ENCODE measurements around the gene PADI1.

DNA sequence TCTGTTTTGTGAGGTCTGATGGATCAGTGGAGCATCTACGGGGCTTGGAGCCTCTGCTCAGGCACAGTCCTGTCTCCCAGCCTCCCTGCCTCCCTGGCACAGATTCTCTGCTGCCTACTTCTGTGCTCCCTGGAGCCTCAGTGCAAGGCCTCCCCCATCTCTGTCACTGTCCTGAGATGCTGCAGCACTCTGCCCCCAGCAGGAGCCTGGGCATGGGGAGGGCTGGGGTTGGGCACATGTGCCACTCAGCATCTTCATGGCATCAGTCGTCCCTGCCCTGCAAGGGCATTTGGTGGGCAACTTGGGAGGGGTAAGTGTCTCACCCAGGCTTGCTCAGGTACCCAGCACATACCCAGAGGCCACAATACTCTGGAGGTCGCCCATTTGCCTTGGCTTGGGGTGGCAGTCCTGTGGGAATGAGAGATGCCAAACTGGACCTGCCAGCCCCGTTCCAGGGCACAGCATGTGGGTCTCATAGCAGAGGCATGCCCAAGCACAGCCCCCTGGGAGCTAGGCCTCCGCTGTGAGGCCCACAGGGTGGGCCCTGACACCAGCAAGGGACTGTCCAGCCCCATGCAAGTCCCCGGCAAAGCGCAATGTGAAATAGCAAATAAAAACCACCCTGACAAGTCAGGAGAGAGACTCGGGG lies 72.7 kb downstream of the PADI1 start:
- TF ChIP-seq, protein P1, sequence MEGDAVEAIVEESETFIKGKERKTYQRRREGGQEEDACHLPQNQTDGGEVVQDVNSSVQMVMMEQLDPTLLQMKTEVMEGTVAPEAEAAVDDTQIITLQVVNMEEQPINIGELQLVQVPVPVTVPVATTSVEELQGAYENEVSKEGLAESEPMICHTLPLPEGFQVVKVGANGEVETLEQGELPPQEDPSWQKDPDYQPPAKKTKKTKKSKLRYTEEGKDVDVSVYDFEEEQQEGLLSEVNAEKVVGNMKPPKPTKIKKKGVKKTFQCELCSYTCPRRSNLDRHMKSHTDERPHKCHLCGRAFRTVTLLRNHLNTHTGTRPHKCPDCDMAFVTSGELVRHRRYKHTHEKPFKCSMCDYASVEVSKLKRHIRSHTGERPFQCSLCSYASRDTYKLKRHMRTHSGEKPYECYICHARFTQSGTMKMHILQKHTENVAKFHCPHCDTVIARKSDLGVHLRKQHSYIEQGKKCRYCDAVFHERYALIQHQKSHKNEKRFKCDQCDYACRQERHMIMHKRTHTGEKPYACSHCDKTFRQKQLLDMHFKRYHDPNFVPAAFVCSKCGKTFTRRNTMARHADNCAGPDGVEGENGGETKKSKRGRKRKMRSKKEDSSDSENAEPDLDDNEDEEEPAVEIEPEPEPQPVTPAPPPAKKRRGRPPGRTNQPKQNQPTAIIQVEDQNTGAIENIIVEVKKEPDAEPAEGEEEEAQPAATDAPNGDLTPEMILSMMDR (conservative IDR thresholded peaks at IDR 0.05; ENCODE audit: low read length): no peak
- TF ChIP-seq EZH2phosphoT487 (IDR thresholded peaks at IDR 0.05; ENCODE audit: borderline replicate concordance, low read depth, low read length): no peak
